ENCODE measurements around the gene COA1.
"Not testable (repeated sequence)": the region's sequence is repeated elsewhere in the genome, so short reads cannot be mapped to it uniquely, and the experiment has no call there.

Gene COA1

GRCh38 chr7:43726466-43726865 is 2.9 kb downstream of the COA1 start:
- no peak for DNase-seq

- no peak for DNase-seq
Observed at GRCh38 chr7:43725251-43725650, 4.1 kb downstream of the COA1 start.

- no peak for DNase-seq
Observed at GRCh38 chr7:43723007-43723341, 6.3 kb downstream of the COA1 start.

DNA sequence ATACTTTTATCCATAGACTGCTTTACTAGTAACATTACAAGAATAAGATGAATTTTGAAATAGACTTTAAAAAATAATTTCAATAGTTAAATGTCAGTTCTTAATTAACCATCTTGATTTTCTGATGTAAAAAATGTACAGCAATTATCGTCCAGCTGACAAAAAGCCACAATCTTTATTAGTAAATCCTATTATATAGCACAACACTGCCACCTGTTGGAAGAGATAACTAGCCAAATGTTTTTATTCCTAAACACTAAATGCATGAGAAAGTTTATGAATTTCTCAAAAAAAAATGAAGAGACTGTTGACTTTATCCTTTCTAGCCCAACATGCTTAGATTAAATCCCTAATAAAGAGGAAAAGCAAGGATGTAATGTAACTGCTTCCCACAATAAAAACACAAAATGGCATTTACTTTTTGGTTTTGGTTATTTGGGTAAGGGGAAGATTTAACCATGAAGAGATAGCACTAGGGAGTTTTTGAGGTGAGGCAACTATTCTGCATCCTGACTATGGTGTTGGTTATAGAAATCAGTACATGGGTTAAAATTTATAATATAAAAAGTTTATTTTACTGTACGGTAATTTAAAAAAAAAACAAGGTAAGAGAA is 8.0 kb downstream of the COA1 start:
- DNase-seq = peak; percentile 53

DNA sequence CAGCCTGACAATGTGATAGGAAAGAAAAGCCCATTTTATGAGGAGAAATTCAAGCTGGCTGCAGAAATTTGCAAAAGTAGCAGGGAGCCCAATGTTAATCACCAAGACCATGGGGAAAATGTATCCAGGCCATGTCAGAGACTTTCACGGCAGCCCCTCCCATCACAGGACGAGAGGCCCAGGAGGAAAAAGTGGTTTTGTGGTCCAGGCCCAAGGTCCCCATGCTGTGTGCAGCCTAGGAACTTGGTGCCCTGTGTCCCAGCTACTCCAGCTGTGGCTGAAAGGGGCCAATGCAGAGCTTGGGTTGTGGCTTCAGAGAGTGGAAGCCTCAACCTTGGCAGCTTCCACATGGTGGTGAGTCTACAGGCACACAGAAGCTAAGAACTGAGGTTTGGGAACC is 12.7 kb downstream of the COA1 start:
- no peak for DNase-seq

DNA sequence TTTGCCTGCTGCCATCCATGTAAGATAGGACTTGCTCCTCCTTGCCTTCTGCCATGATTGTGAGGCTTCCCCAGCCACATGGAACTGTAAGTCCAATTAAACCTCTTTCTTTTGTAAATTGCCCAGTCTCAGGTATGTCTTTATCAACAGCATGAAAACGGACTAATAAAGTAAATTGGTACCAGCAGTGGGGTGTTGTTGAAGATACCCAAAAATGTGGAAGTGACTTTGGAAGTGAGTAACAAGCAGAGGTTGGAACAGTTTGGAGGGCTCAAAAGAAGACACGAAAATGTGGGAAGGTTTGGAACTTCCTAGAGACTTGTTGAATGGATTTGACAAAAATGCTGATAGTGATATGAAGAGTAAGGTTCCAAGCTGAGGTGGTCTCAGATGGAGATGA is 13.4 kb downstream of the COA1 start:
- DNase-seq = not testable (repeated sequence)

DNA sequence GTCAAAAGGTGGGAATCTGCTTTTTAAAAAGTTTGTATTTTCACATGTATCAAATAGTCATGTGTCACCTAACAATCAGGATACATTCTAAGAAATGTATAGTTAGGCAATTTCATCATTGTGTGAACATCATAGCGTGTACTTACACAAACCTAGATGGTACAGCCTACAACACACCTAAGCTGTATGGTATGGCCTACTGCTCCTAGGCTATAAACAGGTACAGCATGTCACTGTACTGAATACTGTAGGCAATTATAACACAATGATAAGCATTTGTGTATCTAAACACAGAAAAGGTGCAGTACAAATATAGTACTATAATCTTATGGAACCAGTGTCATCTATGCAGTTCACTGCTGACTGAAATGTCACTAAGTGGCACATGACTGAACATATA is 17.8 kb downstream of the COA1 start:
- no peak for DNase-seq

- DNase-seq = not testable (repeated sequence)
Observed at GRCh38 chr7:43708055-43708454, 21.3 kb downstream of the COA1 start.

DNA sequence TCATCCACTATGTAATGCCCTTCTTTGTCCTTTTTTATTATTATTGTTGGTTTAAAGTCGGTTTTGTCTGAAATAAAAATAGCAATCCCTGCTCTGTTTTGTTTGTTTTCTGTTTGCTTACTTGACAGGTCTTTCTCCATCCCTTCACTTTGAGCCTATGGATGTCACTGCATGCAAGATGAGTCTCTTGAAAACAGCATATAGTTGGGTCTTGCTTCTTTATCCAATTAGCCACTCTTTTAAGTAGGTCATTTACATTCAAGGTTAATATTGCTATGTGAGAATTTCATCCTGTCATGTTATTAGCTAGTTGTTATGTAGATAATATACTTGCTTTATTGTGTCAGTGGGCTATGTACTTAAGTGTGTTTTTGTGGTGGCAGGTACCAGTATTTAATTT is 25.8 kb downstream of the COA1 start:
- DNase-seq = no peak

DNA sequence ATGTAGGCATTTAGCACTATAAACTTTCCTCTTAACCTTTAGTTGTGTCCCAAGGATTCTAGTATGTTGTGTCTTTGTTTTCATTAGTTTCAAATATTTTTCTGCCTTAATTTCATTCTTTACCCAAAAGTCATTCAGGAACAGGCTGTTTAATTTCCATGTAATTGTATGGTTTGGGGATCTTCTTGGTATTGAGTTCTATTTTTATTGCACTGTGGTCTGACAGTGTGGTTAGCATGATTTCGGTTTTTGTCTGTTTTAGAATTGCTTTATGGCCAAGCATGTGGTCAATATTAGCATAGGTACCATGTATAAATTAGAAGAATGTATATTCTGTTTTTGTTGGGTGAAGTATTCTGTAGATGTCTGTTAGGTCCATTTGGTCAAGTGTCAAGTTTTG is 26.3 kb downstream of the COA1 start:
- no peak for DNase-seq

DNA sequence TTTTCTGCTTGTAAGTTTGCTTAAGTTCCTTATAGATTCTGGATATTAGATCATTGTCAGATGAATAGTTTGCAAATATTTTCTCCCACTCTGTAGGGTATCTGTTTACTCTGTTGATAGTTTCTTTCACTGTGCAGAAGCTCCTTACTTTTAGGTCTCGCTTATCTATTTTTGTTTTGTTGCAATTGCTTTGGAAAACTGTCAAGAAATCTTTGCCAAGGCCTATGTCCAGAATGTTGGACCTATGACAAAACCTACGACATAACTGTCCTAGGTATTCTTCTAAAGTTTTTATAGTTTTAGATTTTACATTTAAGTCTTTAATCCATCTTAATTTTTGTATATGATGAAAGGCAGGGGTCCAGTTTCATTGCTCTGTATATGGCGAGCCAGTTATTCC is 27.4 kb downstream of the COA1 start:
- no peak for DNase-seq

GRCh38 chr7:43701500-43701854 is 27.8 kb downstream of the COA1 start:
- no peak for DNase-seq

DNA sequence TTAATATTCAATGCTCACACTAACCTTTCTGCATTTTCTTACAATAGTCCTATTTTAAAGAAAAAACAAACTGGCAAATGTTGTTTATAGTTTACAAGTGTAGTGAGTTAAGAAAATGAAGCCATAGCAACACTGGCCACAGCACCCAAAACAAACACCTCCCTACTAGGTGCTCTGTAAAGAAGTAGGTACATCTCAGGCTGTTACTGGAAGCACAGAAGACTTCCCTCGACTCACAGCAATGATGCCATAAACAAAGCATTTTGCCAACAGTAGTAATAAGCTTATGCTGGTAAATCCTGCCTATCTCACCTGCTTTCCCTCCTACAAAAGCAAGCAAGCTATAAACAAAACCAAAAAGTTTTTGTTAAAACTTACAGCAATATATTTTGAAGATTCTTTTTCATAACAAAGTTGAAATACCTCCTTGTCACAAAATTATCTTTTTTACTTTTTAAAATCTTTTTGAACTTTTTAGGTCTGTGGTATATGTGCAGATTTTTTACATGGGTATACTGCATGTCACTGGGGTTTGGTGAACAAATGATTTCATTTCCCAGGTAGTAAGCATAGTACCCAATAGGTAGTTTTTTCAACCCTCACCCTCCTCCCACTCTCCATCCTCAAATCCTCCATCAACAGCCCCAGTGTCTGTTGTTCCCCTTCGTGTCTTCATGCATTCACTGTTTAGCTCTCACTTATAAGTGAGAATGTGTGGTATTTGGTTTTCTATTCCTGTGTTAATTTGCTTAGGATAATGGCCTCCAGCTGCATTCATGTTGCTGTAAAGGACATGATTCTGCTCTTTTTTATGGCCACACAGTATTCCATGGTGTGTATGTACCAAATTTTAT is 28.4 kb downstream of the COA1 start:
- no peak for DNase-seq

- DNase-seq = peak; percentile 59
Observed at GRCh38 chr7:43700059-43700501, 29.2 kb downstream of the COA1 start.

DNA sequence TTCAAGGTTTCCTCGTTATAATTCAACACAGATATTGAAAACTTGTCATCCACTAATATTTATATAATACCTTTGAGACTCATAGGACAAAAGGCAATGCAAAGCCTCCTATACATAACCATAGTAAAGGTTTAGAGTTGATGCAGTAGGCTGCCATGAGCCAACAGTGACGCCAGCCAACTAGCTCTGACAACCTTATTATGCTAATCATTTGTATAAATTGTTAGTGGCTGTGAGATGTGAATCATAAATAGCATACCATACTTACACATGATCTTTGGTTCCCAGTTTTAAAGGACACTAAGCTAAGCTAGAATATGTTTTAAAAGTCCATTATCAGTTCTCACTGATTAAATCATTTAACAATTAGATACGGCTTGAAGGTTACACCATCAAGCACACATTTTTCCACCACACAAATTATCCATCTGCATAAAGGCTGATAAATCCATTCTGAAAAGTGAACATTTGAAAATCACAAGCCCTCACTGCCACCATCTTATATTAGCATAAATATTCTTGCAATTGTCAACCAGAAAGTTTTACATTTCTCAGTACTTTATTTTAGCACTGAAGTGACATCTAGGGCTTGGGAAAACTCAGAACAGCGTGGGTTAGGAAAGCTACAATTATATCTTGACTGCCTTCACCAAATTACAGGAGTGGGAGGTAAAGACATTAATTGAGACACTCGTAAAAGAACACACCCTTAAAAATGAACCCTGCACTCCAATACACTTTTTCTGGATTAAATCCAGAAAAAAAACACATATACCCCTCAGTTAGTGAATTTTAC is 30.7 kb downstream of the COA1 start:
- DNase-seq = no peak

GRCh38 chr7:43697690-43698089 is 31.6 kb downstream of the COA1 start:
- DNase-seq = no peak

GRCh38 chr7:43695365-43695764 is 34.0 kb downstream of the COA1 start:
- DNase-seq = no peak

- no peak for DNase-seq
Observed at GRCh38 chr7:43694399-43694748, 34.9 kb downstream of the COA1 start.

DNA sequence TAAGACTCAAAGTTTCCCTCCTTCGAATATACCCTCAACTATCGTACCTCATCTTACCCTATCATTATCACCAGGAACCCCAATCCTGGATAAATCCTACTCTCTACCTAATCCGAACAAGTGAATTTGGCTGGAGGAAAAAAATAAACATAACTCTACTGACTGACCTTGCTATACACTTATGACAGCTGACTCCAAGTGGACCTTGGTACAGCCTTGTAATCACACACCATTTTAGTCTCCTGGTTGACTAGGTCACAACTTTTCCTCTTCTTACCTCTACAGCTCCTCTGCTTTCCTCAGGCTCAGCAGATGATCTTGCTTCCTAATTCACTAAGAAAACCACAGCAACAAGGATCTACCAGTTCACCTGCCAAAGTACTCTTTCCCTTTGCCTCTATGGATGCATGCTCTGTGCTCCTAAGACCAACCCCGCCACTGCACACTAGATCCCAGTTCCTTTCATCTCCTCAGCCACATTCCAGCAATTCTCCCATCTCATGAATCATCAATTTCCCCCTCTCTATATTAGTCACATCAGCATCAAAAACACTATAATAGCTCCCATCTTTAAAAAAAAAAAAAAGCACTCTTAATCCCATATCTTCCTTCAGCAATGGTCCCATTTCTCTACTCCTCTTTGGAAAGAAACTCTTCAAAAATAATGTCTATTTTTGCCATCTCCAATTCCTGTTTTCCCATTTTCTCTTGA is 35.5 kb downstream of the COA1 start:
- DNase-seq = no peak

DNA sequence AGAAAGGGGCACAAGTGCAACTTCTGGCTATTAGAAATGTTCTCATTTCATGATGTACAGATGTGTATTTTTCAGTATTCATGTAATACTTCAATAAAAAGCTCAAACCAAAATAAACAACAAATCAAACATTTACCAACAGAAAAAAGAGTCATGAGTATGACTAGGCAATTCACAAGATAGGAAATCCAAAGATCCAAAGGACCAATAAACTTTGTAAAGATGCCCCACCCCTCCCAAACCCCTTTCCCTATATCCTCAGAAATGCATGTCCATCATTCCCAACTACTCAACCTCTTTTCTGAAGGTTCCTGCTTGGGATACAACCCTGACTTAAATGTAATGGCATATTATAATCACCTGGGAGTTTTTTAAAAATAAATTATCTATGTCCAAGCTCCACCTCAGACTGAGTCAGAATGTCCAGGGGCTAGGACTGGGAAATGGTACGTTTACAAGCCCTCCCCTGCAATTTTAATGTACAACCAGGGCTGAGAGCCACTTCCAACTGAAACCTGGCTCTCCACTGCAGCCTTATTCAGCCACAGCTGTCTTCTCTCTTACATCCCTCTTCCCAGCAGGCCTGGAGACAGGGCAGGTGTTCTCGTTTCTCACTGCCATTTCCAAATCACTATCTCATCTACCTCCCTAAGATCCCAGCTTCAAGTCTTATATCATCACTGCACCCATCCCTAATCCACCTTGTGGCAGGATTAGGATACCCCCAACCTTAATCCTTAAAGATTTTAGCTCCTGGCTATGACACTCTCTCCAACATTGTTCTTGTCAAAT is 36.5 kb downstream of the COA1 start:
- DNase-seq = no peak

DNA sequence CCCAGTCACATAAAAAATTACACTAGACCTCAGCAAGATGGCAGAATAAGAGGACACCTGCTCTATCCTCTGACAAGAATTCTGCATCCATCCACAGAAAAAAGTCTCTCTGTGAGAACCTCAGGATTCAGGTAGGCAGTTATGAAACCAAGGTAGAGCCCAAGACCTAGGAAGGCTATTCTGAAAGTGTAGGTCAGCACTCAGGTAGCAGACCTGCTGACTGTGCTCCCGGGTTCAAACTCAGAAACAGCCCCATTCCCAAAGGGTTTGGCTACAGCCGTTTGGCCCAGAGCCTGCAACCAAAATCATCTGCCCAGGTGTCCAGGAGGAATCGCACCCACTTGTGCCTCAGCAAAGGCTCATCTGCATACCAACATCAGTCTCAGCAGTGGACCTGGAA is 37.7 kb downstream of the COA1 start:
- DNase-seq = no peak

DNA sequence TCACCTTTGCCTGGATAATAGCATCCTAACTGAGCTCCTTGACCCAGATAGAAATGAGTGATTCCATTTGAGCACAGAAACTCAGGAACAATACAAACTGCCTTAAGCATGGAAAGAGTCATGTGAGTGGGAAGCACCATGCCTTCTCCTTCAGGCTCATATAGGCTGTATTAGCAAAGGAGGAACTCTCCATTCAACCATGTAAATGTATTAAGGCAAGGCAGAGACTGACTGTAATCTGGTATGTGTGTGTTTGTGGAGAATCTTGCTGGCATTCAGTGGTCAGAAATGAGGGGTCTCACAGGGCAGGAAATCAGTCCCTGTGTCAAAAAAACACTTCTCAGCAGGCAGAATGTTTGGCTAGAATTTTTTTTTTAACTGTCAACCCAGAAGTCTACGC is 40.2 kb downstream of the COA1 start:
- DNase-seq = no peak

DNA sequence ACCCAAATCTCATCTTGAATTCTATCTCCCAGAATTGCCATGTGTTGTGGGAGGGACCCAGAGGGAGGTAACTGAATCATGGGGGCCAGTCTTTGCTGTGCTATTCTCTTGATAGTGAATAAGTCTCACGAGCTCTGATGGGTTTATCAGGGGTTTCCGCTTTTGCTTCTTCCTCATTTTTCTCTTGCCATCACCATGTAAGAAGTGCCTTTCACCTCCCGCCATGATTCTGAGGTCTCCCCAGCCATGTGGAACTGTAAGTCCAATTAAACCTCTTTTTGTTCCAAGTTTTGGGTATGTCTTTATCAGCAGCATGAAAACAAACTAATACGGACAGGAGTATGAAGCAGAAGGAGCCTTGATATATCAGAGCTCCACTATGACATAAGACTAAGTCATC is 41.5 kb downstream of the COA1 start:
- DNase-seq = not testable (repeated sequence)
